HepG2 (cell line): ENCODE data around the gene HNRNPM. TPM values are rescaled to one million over a fixed set of nuclear protein-coding genes. Genes with fewer than 3 reads are reported as not detected.

Experiments
- ATF1 ChIP-seq: IDR thresholded peaks from 2 replicates; pipeline ENCODE4 v1.6.1; 2016; ENCODE audit warnings: mild to moderate bottlenecking, control low read depth
- GTF3A ChIP-seq: sonication (generic); formaldehyde crosslinking; conservative IDR thresholded peaks from 2 replicates; pipeline ENCODE4 v1.4.0; 2020; ENCODE audit warnings: mild to moderate bottlenecking, missing genetic modification reagents
- HNRNPH1 ChIP-seq: fragments of 200-400 bp; formaldehyde crosslinking; optimal IDR thresholded peaks from 2 replicates; pipeline ENCODE3; 2017; ENCODE audit warnings: mild to moderate bottlenecking, low read depth, low read length
- NR1H2 ChIP-seq: sonication (generic); formaldehyde crosslinking; IDR thresholded peaks from 2 replicates; pipeline ENCODE4 v1.8.1; 2022; ENCODE audit warnings: low read depth, missing genetic modification reagents, borderline replicate concordance
- POLR2AphosphoS2 ChIP-seq: IDR thresholded peaks from 2 replicates; pipeline ENCODE4 v1.6.1; 2011; ENCODE audit warnings: low read depth, low read length, improper control_type of control experiment
- SPEN ChIP-seq: sonication (generic); formaldehyde crosslinking; IDR thresholded peaks from 2 replicates; pipeline ENCODE4 v1.5.1; 2020; ENCODE audit warnings: low read depth, mild to moderate bottlenecking, missing genetic modification reagents
- STAT6 ChIP-seq: sonication (generic); formaldehyde crosslinking; IDR thresholded peaks from 2 replicates; pipeline ENCODE4 v1.4.0; 2020; ENCODE audit warnings: missing genetic modification reagents, mild to moderate bottlenecking, borderline replicate concordance
- TBP ChIP-seq: sonication (generic); formaldehyde crosslinking; IDR thresholded peaks from 2 replicates; pipeline ENCODE4 v1.5.0; 2020; ENCODE audit warnings: missing genetic modification reagents
- ZBTB38 ChIP-seq: sonication (generic); formaldehyde crosslinking; IDR thresholded peaks from 2 replicates; pipeline ENCODE4 v1.5.1; 2020; ENCODE audit warnings: mild to moderate bottlenecking, missing genetic modification reagents
- ZC3H13 ChIP-seq: sonication (generic); formaldehyde crosslinking; IDR thresholded peaks from 2 replicates; pipeline ENCODE4 v1.8.1; 2023; ENCODE audit warnings: mild to moderate bottlenecking, missing genetic modification reagents, moderate library complexity
- ZNF326 ChIP-seq: sonication (generic); formaldehyde crosslinking; IDR thresholded peaks from 2 replicates; pipeline ENCODE4 v1.4.0; 2020; ENCODE audit warnings: missing genetic modification reagents, borderline replicate concordance
- ZNF414 ChIP-seq: sonication (generic); formaldehyde crosslinking; IDR thresholded peaks from 2 replicates; pipeline ENCODE4 v1.5.0; 2020; ENCODE audit warnings: missing genetic modification reagents
- ZNF446 ChIP-seq: sonication (generic); formaldehyde crosslinking; IDR thresholded peaks from 2 replicates; pipeline ENCODE4 v1.5.0; 2020; ENCODE audit warnings: mild to moderate bottlenecking, missing genetic modification reagents
- ZNF547 ChIP-seq: sonication (generic); formaldehyde crosslinking; IDR thresholded peaks from 2 replicates; pipeline ENCODE4 v1.5.1; 2020; ENCODE audit warnings: mild to moderate bottlenecking, missing genetic modification reagents
- ZNF574 ChIP-seq: sonication (generic); formaldehyde crosslinking; IDR thresholded peaks from 2 replicates; pipeline ENCODE4 v1.4.0; 2020; ENCODE audit warnings: missing genetic modification reagents
- ZNF749 ChIP-seq: sonication (generic); formaldehyde crosslinking; IDR thresholded peaks from 2 replicates; pipeline ENCODE4 v1.8.0; 2022; ENCODE audit warnings: mild to moderate bottlenecking, missing genetic modification reagents, moderate library complexity, borderline replicate concordance
- ZSCAN21 ChIP-seq: sonication (generic); formaldehyde crosslinking; IDR thresholded peaks from 2 replicates; pipeline ENCODE4 v1.8.0; 2022; ENCODE audit warnings: mild to moderate bottlenecking, missing genetic modification reagents, moderate library complexity, borderline replicate concordance
- polyA plus RNA-seq, 8 experiments: library from polyadenylated mRNA; depleted of rRNA in 3 of 8; stranded (reverse) in 7 of 8; unstranded in 1 of 8; fragments of >200 nt; fragmentation: Illumina TruSeq in 4 of 8; extraction: Trizol in 4 of 8; gene quantifications; 2 replicates each; pipeline versions ENCODE4 v1.2.1 to v1.2.3, GENCODE V29; 2011 to 2016; ENCODE audit warnings: low read depth in 4 of 8, missing spikeins in 1 of 8, mixed read lengths in 1 of 8; ENCODE audit not compliant: insufficient read depth in 1 of 8
- total RNA-seq, 5 experiments: library from RNA; depleted of rRNA; stranded (reverse); fragments of >200 nt; fragmentation: Illumina TruSeq; extraction: Trizol; gene quantifications; 2 replicates each; pipeline ENCODE4 v1.2.3, GENCODE V29; 2016; ENCODE audit warnings: low read depth in 1 of 5
- TF ChIP-seq, protein P1 (sequence below): sonication (generic); formaldehyde crosslinking; IDR thresholded peaks from 2 replicates; pipeline ENCODE4 v1.8.0; 2022; ENCODE audit warnings: missing genetic modification reagents, mild to moderate bottlenecking, inconsistent platforms, borderline replicate concordance
- TF ChIP-seq, protein P2 (sequence below): sonication (generic); formaldehyde crosslinking; IDR thresholded peaks from 2 replicates; pipeline ENCODE4 v1.8.0; 2022; ENCODE audit warnings: missing genetic modification reagents, mild to moderate bottlenecking, borderline replicate concordance

The HNRNPM gene
- total and polyA plus RNA-seq, 2 of the 13 experiments (the other 11 are each of a cell fraction or from before 2014, with no cell fraction given), result 56.7 to 102 TPM

- TF ChIP-seq, protein P1, sequence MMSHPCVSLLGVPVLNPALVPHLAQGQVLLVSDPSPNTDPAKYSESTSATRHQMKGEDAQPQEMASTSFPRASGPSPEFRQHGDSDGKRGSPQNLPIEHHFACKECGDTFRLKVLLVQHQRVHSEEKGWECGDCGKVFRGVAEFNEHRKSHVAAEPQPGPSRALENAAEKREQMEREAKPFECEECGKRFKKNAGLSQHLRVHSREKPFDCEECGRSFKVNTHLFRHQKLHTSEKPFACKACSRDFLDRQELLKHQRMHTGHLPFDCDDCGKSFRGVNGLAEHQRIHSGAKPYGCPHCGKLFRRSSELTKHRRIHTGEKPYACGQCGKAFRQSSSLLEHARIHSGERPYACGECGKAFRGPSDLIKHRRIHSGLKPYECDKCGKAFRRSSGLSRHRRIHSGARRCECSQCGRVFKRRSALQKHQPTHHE (CRISPR knock-in tag), result 0 out of 2 replicates have a peak, but pooled peaks have one; percentile 68
- TF ChIP-seq TBP (CRISPR knock-in tag), result 0 out of 2 replicates have a peak, but pooled peaks have one; percentile 8
- TF ChIP-seq, protein P2, sequence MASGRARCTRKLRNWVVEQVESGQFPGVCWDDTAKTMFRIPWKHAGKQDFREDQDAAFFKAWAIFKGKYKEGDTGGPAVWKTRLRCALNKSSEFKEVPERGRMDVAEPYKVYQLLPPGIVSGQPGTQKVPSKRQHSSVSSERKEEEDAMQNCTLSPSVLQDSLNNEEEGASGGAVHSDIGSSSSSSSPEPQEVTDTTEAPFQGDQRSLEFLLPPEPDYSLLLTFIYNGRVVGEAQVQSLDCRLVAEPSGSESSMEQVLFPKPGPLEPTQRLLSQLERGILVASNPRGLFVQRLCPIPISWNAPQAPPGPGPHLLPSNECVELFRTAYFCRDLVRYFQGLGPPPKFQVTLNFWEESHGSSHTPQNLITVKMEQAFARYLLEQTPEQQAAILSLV, result peak; percentile 78; the same call in 1 of the 2 replicates
- TF ChIP-seq ZSCAN21 (CRISPR knock-in tag), result peak; percentile 61; the same call in 1 of the 2 replicates
- peak; percentile 40; the same call in 1 of the 2 replicates for TF ChIP-seq ZNF749 (CRISPR knock-in tag)
- no peak; the same call in 1 of the 2 replicates for TF ChIP-seq ZNF446 (CRISPR knock-in tag)
- TF ChIP-seq NR1H2 (CRISPR knock-in tag), result peak; percentile 31; the same call in 1 of the 2 replicates
- TF ChIP-seq ATF1, result no peak
- TF ChIP-seq ZNF414 (CRISPR knock-in tag), result peak; percentile 86; the same call in 1 of the 2 replicates
- TF ChIP-seq GTF3A (CRISPR knock-in tag), result no peak
- TF ChIP-seq HNRNPH1, result no peak
- no peak for TF ChIP-seq STAT6 (CRISPR knock-in tag)
- TF ChIP-seq ZNF547 (CRISPR knock-in tag), result 0 out of 2 replicates have a peak, but pooled peaks have one; percentile 8
- no peak for TF ChIP-seq POLR2AphosphoS2
- TF ChIP-seq ZBTB38 (CRISPR knock-in tag), result peak; percentile 84
- peak; percentile 40; the same call in 1 of the 2 replicates for TF ChIP-seq ZC3H13
- peak; percentile 75 for TF ChIP-seq ZNF574
- TF ChIP-seq ZNF326 (CRISPR knock-in tag), result no peak
- TF ChIP-seq SPEN (CRISPR knock-in tag), result peak; percentile 79; the same call in 1 of the 2 replicates
These were observed at the start of gene HNRNPM (continued) for GRCh38 chr19:8444677-8445487.
